IPS DF 19.7 (cell line): Measurements from ENCODE around the gene TRIM40.

Experiments
- DNase-seq: peaks from one replicate; pipeline ENCODE4 v3.0.0-alpha.2; 2013; ENCODE audit warnings: low read depth, low spot score

Gene TRIM40, protein sequence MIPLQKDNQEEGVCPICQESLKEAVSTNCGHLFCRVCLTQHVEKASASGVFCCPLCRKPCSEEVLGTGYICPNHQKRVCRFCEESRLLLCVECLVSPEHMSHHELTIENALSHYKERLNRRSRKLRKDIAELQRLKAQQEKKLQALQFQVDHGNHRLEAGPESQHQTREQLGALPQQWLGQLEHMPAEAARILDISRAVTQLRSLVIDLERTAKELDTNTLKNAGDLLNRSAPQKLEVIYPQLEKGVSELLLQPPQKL

DNA sequence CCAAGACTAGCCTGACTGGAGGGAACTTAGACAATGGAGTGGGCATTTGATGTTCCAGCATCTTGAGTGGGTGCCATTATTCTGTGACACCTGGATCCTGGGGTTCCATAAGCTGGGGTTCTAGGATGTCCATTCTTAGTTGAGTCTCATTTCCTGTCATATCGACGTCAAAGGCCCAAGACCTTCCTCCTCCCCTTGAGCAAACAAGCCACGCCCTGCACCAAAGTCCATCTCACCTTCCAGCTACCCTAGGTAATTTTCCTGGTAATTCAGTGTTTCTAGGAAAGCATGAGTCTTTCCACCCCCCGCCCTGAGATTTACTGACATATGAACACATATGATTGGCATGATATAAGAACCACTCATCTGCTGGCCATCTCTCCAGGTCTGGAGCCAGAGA, at the start of gene TRIM40:
TRIM40 (plus strand) TSS at position 384 of the 400 bp plus-strand sequence. CDS start 897 bp downstream, outside the sequence.
- no peak for DNase-seq

DNA sequence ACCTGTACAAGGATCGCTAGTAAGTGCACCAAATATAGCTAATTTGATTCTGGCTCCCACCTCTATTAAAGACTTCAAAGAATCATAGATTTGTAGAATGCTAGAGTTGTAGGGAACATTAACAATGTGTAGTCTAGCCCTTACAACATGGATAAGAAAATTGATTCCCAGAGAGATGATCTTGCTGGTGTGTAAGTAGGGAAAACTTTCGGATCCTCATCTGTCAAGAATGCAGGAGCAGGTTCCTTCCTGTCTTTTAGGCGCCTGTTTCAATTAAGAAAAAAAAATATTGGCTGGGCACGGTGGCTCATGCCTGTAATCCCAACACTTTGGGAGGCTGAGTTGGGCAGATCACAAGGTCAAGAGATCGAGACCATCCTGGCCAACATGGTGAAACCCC, 48.1 kb upstream of the TRIM40 start:
- DNase-seq, result no peak

DNA sequence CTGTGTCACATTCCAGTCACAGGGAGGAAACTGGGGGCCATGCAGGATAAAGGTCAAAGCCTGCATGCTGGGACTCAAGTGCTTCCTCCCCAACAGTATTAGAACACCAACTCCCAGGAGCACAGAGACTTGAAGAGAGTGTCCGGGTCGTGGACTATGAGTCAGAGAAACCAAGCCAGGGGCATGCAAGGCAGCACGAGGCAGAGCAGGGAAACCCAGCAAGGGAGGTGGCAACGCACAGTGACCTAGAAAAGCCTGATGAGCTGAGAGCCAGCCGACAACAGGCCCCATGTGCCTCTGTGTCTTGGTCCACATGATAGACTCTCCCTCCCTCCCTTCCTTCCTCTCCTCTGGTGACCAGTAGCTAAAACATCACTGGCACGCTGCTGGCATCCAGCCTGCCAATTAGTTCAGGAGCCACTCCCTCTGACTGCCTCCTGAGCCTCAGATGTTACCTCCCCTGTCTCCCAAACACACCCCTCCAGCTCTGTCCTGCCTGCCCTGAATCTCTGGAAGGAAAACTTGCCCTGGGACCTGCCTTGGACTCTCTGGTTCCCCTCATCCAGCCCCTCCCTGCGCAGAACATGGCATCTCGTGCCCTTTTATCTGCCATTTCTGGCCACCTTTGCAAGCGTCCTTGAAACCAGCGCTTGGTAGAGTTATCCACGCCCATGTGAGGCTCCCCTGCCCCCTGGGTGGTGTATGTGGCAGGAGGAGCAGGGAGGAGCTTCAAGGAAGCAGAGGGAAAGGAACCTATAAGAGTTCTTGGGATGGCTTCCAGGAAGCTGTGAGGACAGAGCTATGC, 44.2 kb upstream of the TRIM40 start:
- DNase-seq, result no peak

DNA sequence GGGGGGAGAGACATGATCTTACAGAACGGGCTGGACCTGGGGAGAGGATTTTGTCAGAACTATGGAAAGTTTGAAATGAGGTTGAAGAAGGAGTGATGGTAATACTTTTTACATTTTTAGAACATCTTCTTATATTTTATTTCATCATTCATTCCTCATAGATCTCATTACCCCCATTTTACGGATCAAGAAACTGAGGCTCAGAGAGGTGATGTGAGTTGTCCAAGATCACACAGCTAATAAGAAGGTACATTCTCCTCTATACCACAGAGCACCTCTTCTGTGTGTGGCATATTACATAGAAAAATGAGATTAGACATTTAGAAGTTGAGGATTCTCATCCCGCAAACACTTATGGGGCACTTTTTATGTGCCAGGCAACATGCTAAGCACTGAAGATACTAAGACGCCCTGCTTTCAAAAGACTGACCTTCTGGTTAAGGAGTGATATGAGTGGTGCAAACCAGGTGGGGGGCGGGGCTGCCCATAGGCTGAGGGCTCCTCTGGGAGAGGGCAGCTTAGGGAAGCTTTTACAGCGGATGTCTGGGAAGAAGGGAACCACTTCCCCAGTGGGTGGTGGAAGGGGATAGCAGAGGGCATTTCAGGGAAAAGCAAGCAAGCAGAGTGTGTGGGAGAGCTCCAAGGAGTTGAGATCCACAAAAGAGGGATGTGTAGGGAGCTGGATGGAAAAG, 42.9 kb upstream of the TRIM40 start:
- no peak for DNase-seq

DNA sequence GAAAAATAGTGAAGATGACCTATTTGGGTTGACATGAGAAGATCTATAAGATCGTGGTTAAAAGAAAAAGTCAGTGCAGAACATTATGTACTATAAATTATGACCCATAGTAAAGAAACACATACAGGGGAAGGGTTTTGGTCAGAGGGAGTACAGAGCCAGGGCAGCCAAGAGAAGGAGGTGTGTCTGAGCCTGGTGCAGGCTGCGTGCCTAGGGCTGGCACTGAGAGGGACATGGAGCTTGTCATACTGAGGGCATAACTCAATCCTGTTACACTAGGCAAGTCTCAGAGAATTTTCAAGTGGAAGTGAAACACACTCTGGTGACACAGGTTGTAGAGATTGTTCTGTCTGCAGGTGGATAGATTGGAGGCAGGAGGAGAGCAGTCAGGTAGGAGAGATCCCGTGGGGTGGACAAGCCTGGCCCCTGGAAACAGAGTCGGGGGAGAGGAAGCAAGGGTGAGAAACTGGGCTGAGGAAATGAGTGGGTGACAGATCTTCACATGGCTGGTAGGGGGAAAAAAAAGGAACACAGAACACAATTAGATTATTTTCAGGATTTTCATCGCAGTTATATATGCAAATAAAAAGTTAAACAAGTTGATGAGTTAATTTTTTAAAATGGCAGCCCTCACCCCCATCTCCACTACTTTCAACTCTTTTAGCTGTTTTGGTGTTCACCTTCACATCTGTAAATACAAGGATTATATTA, 41.8 kb upstream of the TRIM40 start:
- DNase-seq, result no peak

DNA sequence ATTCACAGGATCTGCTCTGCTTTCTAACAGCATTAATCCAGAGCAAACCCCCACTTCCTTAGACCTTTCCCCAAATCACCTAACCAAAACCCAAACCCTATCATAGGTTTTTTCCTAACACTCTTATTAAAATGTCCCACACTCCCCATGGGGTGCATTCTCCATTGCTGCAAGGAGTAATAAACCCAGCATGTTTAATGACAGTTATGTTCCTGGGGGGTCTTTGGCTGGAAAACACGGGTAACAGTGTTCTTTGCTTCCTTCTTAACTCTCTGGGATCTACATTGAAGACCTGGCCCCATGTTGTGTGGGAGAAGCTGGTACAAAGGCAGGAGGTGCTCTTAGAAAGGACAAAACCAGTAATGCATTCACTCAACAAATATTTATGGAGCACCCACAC, 39.1 kb upstream of the TRIM40 start:
- no peak for DNase-seq

DNA sequence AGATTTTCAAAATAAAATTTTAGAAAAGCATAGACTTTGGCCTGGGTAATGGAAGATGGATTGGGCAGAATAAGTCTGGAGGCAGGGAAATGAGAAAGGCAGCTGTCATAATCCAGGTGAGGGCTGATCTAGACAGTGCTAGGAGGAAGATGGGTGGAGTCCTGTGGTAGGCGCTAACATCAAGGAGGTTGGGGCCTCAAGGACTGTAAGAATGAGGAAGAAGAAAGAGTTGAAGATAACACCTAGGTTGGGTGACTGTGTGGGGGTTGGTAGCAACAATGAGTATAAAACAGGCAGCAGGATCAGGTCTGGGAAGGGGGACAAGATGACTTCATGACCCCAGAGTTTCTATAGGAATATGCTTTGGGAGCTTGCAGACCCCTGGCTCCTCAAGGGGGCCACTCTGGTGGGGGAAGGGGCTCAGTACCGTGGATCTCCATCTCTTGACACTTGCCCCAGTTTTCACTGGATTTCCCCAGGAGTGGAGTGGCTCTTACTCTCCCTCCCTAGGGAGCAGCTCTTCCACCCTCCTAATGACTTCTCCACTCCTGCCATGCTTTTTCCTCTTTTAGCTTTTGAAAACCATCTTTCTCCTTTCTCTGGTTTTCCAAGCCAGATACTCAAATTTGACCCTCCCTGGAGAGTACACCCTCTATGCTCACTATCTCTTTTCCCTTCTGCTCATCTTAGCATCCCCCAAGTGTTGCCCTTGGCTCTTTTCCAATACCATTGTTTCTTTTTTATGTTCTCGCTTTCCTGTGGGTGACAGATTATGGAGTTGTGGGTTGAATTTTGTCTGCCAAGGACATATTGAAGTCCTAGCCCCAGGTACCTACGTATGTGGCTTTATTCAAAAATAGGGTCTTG, 37.8 kb upstream of the TRIM40 start:
- DNase-seq, result no peak

DNA sequence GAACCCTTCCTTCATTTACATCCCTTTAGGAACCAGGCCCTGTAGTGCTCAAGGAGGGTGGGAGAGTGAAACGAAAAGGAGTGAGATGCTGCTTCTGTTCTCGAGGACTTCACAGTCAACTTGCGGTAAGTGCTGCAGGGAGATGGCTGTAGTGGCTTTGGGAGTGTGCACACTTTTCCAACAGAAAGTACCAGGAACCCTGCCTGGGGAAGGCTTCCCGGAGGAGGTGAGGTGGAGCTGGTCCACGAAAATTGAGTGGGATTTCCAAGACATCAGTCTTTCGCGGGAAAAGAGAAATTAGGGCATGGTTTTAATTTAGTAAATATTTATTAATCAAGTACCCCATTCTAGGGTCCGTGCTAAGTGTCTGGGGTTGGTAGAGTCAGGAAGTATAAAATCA, 35.8 kb upstream of the TRIM40 start:
- no peak for DNase-seq

DNA sequence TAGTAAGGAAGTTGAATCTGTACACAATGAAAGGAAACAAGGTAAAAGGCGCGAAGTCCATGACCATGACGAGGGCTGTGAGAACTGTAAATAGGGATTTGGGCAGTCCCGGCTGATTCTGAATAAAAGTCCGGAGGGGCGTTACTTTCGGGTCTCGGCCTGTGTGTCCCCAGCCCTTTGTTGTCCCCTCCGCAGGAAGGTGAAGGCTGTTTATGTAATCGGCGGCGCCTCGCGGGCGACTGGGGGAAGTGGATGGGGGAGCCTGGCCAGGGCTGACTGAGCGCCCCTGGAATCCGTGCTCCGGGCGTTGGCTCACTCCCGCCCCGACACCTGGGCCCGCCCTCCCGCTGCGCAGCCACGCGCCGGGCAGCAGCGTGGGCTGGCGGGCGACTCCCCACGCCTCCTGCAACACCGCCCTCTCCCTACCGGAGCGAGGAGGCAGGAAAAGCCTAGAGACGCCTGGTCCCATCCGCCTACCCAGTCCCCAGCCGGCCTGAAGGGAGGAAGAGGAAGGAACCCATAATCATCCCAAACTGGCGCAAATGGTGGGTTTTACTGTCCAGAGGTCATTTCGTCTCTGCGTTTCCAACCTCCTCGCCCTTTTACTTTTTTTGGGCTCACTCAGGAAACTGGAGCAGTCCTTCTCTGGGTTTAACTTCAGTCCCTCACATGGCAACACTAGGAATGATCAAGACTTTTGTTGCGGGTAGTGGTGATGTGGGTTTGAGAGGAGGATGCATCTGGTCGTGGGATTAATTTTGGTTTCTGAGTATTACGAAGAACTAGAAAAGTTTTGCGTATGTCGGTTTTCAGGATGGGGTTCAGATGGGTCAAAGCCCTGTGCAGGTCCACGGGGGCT, 35.1 kb upstream of the TRIM40 start:
- DNase-seq, result no peak

DNA sequence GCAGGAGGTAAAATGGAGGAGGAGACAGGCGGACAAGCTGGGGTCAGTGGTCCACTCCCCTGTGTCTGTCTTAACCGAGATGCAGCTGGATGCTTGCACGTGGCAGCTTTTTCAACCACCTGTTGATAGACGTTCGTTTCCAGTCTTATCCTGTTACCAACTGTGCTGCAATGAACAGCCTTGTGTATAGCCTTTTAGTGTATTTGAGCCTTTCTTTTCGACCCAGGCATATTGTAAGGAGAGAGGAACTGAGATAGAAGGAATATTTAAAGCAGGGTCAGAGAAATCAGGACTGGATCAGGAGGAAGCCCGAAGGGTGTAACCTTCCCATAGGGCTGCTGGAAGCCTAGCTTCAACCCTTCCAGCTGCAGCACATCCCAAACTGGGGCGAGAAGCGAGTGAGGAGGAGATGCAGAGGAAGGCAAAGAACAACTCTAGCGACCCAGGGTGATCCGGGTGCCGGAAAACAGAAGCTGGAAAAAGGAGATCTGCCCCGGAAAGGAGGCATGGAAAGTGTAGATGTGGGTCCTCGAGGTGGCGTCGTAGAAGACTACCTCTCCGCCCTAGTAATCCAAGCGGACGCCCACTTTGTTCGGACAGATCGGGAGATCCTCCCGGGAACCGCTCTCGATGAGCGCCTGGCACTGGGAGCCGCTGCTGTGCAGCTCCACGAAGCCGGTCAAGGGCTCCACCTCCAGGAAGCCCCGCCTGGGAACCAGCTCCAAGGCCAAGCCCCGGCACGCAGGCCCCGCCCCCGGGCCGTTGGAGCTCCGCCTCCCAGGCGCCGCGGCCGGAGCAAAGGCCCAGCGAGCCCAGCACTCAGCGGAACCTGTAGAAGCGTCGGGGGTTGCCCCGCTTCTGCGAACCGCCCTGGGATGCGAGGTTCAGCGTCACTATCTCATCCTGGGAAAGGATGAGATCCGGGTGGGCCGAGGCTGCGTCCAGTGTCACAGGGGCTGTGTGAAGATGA, 34.2 kb upstream of the TRIM40 start:
- DNase-seq, result no peak

DNA sequence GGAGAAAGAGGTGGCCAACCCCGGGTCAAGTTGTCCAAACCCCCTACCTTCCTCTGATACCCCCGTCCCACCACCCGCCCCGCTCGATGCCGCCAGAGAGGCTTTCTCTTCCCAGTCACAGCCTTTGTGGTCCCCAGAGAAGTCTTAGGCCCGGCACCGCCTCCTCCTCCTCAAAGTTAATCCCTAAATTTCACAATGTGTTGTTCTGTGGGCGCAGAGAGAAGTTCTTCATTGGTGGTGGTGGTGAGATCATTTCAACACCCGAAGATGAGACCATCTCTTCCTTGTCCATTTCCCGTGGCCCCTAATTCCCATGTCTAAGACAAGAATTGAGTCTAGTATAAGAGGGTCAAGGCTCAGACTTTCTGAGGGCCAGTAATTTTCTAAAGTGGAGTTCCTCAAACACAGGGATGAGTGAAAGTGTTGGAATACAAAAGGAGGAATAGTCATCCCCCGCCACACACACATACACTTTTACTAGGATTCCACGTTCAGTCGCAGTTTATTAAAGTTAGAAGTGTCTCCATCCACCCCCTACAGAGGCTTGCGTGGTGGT, 33.4 kb upstream of the TRIM40 start:
- DNase-seq, result no peak

DNA sequence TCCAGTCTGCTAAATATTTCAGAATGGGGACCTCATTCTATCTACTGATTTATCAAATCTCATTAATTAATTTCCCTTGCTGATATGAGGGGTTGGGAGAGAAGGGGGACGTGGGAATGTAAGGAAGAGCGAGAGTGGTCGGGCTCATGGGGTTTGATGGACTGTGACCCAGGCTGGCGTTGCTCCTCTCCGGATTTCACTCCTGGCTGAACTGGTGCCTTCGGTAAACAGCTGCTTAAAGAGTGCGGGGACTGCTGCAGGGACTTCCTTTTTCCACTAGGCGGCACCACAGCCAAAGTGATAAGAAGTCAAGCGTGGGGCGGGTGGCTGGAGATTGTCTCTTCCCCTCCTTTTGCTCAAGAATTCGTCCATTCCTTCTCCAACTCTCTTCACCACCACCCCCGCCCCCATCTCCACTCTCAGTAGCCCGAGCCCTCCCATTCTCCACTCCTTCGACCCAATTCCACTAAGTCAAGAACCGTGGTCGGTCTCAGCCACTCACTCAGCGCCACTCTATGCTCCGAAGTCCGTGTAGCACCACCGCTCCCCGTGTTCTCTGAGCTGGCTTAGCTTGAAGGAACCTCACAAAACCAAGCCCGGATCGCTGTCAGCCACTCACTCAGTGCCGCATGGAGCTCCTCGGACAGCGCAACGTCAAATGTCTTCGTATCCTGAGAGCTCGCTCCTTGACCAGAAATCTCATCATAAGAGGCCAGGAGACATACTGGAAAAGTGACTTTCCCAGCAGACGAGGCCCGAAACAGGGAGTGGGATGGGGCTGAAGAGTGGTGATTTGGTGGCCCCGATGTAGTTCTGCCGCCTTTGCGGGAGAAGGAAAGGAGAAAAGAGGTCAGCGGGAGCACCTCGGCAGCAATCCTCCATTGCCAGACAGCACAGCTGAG, 32.7 kb upstream of the TRIM40 start:
- no peak for DNase-seq

DNA sequence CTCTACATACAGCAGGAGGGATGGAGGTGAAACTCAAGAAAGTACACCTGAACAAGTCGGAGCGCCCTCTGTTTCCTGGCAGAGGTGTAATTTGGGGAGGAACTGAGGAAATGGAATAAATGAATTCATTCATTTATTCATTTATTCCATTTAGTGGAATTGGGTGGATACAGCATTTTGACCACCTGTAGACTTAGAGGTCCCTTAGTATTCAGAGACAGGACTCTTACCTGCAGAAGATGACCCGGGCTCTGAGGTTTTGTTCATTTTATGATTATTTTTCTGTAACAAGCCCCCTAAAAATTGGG, 32.1 kb upstream of the TRIM40 start:
- no peak for DNase-seq

DNA sequence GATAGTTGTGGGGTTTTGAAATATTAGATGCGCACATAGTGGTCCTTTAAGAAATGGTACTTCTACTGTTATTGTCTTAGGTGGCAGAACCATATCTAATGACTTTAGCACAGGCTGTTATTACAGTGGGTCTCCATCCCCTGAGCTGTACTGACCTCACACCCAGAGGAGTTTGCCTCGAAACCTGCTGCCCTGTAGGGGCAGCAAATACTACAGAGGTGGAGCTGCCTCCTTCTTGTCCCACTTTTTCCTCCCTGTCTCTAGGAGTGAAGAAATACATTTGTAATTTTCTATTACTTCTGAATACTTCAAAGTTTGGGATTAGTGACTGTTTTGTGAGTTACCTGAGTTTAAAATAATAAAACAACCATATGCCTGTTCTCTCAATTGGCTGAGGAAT, 31.3 kb upstream of the TRIM40 start:
- DNase-seq, result no peak

DNA sequence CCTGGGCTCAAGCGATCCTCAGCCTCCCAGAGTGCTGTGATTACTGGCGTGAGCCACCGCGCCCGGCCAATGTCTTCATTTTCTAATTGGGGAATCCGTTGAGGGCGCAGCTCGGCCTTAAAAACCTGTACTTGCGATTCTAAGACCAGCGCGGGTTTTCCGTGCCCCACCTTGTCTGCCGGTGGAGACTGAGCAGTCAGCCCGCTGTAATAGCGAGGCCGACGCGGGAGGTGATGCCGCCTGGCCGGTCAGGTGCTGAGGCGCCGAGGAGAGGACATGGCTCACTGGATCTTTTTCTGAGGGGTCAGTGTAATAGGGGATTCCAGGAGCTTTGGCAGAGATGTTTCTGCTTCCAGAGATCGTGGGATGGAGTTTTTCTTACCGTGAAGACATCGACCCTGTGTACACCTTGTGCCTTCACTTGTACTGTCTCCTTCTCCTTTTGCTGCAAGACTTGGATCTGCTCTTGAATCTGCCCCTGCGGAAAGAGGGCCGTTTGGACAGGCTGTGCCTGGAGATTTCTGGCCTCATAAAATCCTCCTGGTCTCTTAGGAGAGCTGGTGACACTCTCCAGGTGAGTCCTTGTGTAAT, 24.6 kb upstream of the TRIM40 start:
- no peak for DNase-seq

DNA sequence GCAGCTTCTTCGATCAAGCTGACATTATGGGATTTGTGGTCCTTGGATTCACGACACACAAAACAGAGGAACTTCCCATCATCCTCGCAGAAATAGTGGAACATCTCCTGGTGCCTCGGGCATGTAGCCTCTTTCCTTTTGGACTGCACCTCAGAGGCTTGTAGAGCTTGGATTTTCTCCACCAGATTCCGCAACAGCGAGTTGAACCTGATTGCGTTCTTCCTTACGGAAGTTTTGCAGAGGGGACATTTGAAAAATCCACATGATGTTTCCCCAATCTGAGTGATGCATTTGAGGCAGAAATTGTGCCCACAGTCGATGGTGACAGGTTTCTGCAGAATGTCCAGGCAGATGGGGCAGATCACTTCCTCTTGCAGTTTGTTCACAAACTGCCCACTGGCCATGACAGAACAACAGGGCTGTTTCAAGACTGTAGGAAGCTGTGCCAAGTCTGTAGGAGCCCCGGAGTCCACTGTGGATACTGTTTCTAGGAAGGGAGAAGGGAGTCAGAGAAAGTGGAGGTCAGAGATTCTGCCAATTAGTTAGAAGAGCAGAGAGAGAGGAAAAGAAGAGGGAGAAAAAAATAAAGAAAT, 23.4 kb upstream of the TRIM40 start:
- no peak for DNase-seq
